ENCODE results near the gene RNU1-2. TPM values are rescaled to one million over a fixed set of nuclear protein-coding genes. Genes with fewer than 3 reads are reported as not detected.
A peak's percentile ranks its signal among the peaks of the same experiment; 100 is the strongest.
"Not testable (repeated sequence)": the region's sequence is repeated elsewhere in the genome, so short reads cannot be mapped to it uniquely, and the experiment has no call there.

Gene RNU1-2
- polyA plus RNA-seq, 3 donors = not detected

DNA sequence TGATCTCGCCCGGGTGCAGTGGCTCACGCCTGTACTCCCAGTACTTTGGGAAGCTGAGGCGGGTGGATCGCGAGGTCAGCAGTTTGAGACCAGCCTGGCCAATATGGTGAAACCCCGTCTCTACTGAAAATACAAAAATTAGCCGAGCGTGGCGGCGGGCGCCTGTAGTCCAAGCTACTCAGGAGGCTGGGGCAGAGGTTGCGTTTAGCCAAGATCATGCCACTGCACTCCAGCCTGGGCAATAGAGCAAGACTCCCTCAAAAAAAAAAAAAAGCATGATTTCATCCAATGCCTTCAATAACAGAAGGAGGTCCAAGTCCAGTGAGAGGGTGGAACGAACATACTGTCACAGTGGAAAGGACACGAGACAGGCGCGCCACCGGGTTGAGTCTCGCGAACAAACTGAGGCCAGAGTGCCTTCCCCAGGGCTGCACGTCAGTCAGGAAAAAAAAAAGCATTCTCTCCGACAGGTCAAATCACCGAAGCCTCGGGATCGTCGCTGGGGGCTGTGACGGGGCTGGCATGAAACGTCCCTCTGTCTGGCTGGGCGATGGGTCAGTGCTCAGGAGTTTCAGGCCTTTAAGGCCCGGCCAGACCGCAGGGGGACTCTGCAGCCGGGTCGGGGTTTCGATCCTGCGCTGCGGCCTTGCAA is 17.5 kb downstream of the RNU1-2 start:
- H3K9me3 ChIP-seq (replicated peaks in 1 of 2; ENCODE audit: control insufficient read depth in 1 of 2, insufficient read depth in 1 of 2, low read length in 2 of 2) = no peaks in the 10 kb centered on the region
- no peaks in the 10 kb centered on the region for H3K27me3 ChIP-seq (ENCODE audit: control insufficient read depth in 2 of 2, insufficient read depth in 2 of 2, low read length in 2 of 2)
- Mint-ChIP-seq H3K27me3 (ENCODE audit: low read depth in 3 of 3) (peaks cover 7 to 15% (median 14%) of the 10 kb centered on the region in 3 donors), H3K9me3 (peaks cover 0 to 2% (median 0%) of the 10 kb centered on the region in 7 donors), H3K36me3 (no peaks in the 10 kb centered on the region), H3K27ac (peak overlapping the region; percentile 64 to 90 (median 86)), H3K4me3 (peak overlapping the region; percentile 76 to 85), H3K4me1 (peaks cover 37% of the 10 kb centered on the region)
- TF ChIP-seq, protein P1, sequence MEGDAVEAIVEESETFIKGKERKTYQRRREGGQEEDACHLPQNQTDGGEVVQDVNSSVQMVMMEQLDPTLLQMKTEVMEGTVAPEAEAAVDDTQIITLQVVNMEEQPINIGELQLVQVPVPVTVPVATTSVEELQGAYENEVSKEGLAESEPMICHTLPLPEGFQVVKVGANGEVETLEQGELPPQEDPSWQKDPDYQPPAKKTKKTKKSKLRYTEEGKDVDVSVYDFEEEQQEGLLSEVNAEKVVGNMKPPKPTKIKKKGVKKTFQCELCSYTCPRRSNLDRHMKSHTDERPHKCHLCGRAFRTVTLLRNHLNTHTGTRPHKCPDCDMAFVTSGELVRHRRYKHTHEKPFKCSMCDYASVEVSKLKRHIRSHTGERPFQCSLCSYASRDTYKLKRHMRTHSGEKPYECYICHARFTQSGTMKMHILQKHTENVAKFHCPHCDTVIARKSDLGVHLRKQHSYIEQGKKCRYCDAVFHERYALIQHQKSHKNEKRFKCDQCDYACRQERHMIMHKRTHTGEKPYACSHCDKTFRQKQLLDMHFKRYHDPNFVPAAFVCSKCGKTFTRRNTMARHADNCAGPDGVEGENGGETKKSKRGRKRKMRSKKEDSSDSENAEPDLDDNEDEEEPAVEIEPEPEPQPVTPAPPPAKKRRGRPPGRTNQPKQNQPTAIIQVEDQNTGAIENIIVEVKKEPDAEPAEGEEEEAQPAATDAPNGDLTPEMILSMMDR (IDR thresholded peaks at IDR 0.05) = no peak
- no peaks in the 10 kb centered on the region for H3K36me3 ChIP-seq (replicated peaks in 1 of 2; ENCODE audit: control insufficient read depth in 1 of 2, insufficient read depth in 2 of 2, low read length in 2 of 2)
- WGBS (ENCODE audit: insufficient coverage) = 49% methylated on average over 36 of the region's 36 CpGs
- H4K20me1 ChIP-seq (ENCODE audit: insufficient read depth, low read length) = no peaks in the 10 kb centered on the region
- peak overlapping the region; percentile 21 to 83 (median 47) for H3K4me3 ChIP-seq (replicated peaks in 1 of 3; ENCODE audit: low read depth in 2 of 3, low read length in 3 of 3)
- peak overlapping the region; percentile 72 for H3K9ac ChIP-seq (ENCODE audit: insufficient read depth, low read length, poor library complexity, severe bottlenecking)
- H2AFZ ChIP-seq (ENCODE audit: insufficient read depth, low read depth, low read length, poor library complexity, severe bottlenecking) = peak overlapping the region; percentile 85
- intact Hi-C loops (cut with micrococcal nuclease) = no loop called here
- no peaks in the 10 kb centered on the region for H3K79me2 ChIP-seq (ENCODE audit: insufficient read depth, low read length)
- peak overlapping the region; percentile 86 for H3K4me2 ChIP-seq (replicated peaks; ENCODE audit: extremely low read depth, low read length, poor library complexity, severe bottlenecking)
- H3K4me1 ChIP-seq (ENCODE audit: control insufficient read depth in 1 of 2, insufficient read depth in 2 of 2, low read length in 2 of 2) = peaks cover 26 to 37% of the 10 kb centered on the region in 2 donors
- H3K27ac ChIP-seq (ENCODE audit: low read depth in 1 of 2, low read length in 2 of 2) = peak overlapping the region; percentile 13 to 60
- no peak for DNase-seq

DNA sequence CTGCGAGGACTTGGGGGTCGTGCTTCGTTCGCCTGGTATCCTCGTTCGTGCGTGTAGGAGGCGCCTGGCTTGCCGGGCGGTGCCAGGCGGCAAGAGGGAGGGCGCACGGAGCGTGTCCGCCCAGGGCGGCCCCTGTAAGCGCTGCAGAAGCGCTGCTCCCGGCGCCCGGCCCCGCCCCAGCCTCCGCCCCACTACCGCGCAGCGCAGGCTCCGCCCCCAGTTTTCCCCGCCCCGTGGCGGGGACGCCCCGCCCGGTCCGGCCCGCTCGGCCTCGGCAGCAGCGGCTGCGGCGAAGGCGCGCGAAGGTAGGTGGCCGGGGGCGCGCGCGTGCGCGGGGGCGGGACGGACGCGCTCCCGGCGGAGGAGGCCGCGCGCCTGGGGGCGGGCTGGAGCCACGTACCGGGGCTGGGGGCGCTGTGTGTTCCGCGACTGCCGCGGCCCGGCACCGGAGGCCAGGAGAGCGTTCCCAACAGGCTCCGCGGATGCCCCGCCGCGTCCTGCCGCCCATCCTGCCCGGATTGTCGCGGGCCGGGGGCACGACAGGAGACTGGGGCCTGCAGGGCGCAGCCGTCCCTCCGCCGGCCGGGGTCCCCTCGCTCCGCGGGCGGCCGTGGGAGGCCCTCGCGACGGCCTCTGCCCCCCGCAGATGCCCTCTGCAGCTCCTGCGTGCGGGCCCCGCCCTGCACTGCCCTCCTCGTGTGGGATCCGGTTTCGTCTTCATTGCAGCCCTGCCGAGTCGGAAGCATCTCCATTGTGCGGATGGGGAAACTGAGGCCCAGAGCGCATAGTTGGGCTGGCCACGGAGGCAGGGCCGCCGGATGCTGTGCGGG is 18.3 kb downstream of the RNU1-2 start:
- peak overlapping the region; percentile 72 for H3K9ac ChIP-seq (ENCODE audit: insufficient read depth, low read length, poor library complexity, severe bottlenecking)
- WGBS (ENCODE audit: insufficient coverage) = under 1% methylated on average over 109 of the region's 109 CpGs
- Mint-ChIP-seq H3K27me3 (ENCODE audit: low read depth in 3 of 3) (peaks cover 5 to 15% (median 14%) of the 10 kb centered on the region in 3 donors), H3K27ac (peak overlapping the region in 6 of 7 donors; percentile 25 to 90 (median 88)), H3K4me3 (peak overlapping the region; percentile 87 to 96), H3K36me3 (no peaks in the 10 kb centered on the region), H3K4me1 (peaks cover 37% of the 10 kb centered on the region), H3K9me3 (peaks cover 0 to 2% (median 0%) of the 10 kb centered on the region in 7 donors)
- peak overlapping the region; percentile 86 for H3K4me2 ChIP-seq (replicated peaks; ENCODE audit: extremely low read depth, low read length, poor library complexity, severe bottlenecking)
- H2AFZ ChIP-seq (ENCODE audit: insufficient read depth, low read depth, low read length, poor library complexity, severe bottlenecking) = peak overlapping the region; percentile 94
- no peaks in the 10 kb centered on the region for H3K36me3 ChIP-seq (replicated peaks in 1 of 2; ENCODE audit: control insufficient read depth in 1 of 2, insufficient read depth in 2 of 2, low read length in 2 of 2)
- intact Hi-C loops (cut with micrococcal nuclease) = no loop called here
- peak overlapping the region in 1 of 2 donors; percentile 64 for H3K27ac ChIP-seq (ENCODE audit: low read depth in 1 of 2, low read length in 2 of 2)
- H3K79me2 ChIP-seq (ENCODE audit: insufficient read depth, low read length) = no peaks in the 10 kb centered on the region
- TF ChIP-seq, protein P1 (IDR thresholded peaks at IDR 0.05) = no peak
- H3K27me3 ChIP-seq (ENCODE audit: control insufficient read depth in 2 of 2, insufficient read depth in 2 of 2, low read length in 2 of 2) = no peaks in the 10 kb centered on the region
- DNase-seq = peak; percentile 76 to 86 (median 85)
- peak overlapping the region; percentile 44 to 83 (median 47) for H3K4me3 ChIP-seq (replicated peaks in 1 of 3; ENCODE audit: low read depth in 2 of 3, low read length in 3 of 3)
- no peaks in the 10 kb centered on the region for H4K20me1 ChIP-seq (ENCODE audit: insufficient read depth, low read length)
- H3K4me1 ChIP-seq (ENCODE audit: control insufficient read depth in 1 of 2, insufficient read depth in 2 of 2, low read length in 2 of 2) = peaks cover 26 to 37% of the 10 kb centered on the region in 2 donors
- H3K9me3 ChIP-seq (replicated peaks in 1 of 2; ENCODE audit: control insufficient read depth in 1 of 2, insufficient read depth in 1 of 2, low read length in 2 of 2) = no peaks in the 10 kb centered on the region

DNA sequence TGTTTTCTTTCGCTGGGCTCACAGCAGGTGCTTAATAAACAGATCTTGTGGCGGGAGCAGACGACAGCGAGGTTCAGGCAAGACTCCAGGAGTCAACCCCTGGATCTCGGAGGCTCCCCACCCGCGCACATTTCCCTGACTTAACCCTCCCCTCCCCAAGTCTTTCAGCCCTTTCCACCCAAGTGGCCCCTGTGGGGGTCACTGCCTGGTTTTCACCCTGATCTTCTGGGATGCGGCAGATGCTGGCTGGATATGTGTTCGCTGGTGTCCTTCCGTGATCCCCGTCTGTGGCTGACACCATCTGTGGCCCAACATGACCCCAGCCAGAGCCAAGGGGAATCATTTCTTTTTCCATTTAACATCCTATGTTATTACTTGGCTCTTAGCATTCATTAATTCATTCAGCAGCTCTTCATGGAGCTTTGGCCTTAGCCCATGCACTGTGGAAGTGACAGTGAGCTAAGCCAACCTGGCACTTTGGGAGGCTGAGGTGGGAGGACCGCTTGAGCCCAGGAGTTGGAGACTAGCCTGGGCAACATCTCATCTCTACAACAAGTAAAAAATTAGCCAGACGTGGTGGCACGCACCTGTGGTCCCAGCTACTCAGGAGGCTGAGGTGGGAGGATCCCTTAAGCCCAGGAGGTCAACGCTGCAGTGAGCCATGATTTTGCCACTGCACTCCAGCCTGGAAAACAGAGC is 19.3 kb downstream of the RNU1-2 start:
- Mint-ChIP-seq H3K27ac (peak overlapping the region in 2 of 7 donors; percentile 24 to 68), H3K27me3 (ENCODE audit: low read depth in 3 of 3) (peaks cover 8 to 15% (median 14%) of the 10 kb centered on the region in 3 donors), H3K4me1 (peaks cover 36% of the 10 kb centered on the region), H3K4me3 (peak overlapping the region; percentile 87 to 96)
- H3K36me3 ChIP-seq (replicated peaks in 1 of 2; ENCODE audit: control insufficient read depth in 1 of 2, insufficient read depth in 2 of 2, low read length in 2 of 2); H4K20me1 ChIP-seq (ENCODE audit: insufficient read depth, low read length); H3K9me3 ChIP-seq (replicated peaks in 1 of 2; ENCODE audit: control insufficient read depth in 1 of 2, insufficient read depth in 1 of 2, low read length in 2 of 2); H3K27ac ChIP-seq (ENCODE audit: low read depth in 1 of 2, low read length in 2 of 2); H3K36me3 Mint-ChIP-seq; H3K9ac ChIP-seq (ENCODE audit: insufficient read depth, low read length, poor library complexity, severe bottlenecking); H3K79me2 ChIP-seq (ENCODE audit: insufficient read depth, low read length); H3K9me3 Mint-ChIP-seq; H2AFZ ChIP-seq (ENCODE audit: insufficient read depth, low read depth, low read length, poor library complexity, severe bottlenecking); intact Hi-C loops (cut with micrococcal nuclease); DNase-seq; H3K27me3 ChIP-seq (ENCODE audit: control insufficient read depth in 2 of 2, insufficient read depth in 2 of 2, low read length in 2 of 2): not testable (repeated sequence)
- Histone ChIP-seq H3K4me2 (replicated peaks; ENCODE audit: extremely low read depth, low read length, poor library complexity, severe bottlenecking) (peak overlapping the region; percentile 86), H3K4me1 (ENCODE audit: control insufficient read depth in 1 of 2, insufficient read depth in 2 of 2, low read length in 2 of 2) (peaks cover 26 to 37% of the 10 kb centered on the region in 2 donors), H3K4me3 (replicated peaks in 1 of 3; ENCODE audit: low read depth in 2 of 3, low read length in 3 of 3) (peak overlapping the region in 1 of 3 experiments; percentile 83)
- WGBS (ENCODE audit: insufficient coverage) = 62% methylated on average over 14 of the region's 15 CpGs

Data from CD14-positive monocyte (primary cell).